Epithelial cell of prostate (primary cell): ENCODE results near the gene RPL7A.
"Not testable (repeated sequence)": the region's sequence is repeated elsewhere in the genome, so short reads cannot be mapped to it uniquely, and the experiment has no call there.

Experiments used
- DNase-seq: peaks from one replicate; pipeline ENCODE4 v3.0.0-alpha.2; 2011; ENCODE audit warnings: low read depth, low spot score
- H3K27ac ChIP-seq: fragments of 450-650 bp; 2 replicates; pipeline ENCODE4 v1.5.1; 2017; ENCODE audit warnings: mild to moderate bottlenecking

Gene RPL7A

GRCh38 chr9:133347985-133348717 is at the start of gene RPL7A, which contains the start of gene MED22:
RPL7A (plus strand) TSS chr9:133348218; CDS start chr9:133348244, 26 bp downstream.
MED22 (minus strand) TSS chr9:133348131; CDS start chr9:133346662, 1,469 bp downstream.
- peak within 1 kb of the TSS; percentile 93 for H3K27ac ChIP-seq
- DNase-seq = peak; percentile 83

- H3K27ac ChIP-seq, DNase-seq: not testable (repeated sequence)
These were observed 48.0 kb upstream of the RPL7A start for GRCh38 chr9:133299996-133300395.

GRCh38 chr9:133301253-133302230 is 46.5 kb upstream of the RPL7A start:
- no peak for DNase-seq
- H3K27ac ChIP-seq = no peak overlapping the region

GRCh38 chr9:133303266-133304157 is 44.5 kb upstream of the RPL7A start:
- H3K27ac ChIP-seq = no peak overlapping the region
- DNase-seq = no peak

- H3K27ac ChIP-seq = no peak overlapping the region
- DNase-seq = no peak
These were observed 43.9 kb upstream of the RPL7A start for GRCh38 chr9:133304158-133304470.

GRCh38 chr9:133304477-133305377 is 43.3 kb upstream of the RPL7A start:
- DNase-seq = no peak

GRCh38 chr9:133305731-133306130 is 42.3 kb upstream of the RPL7A start:
- no peak for DNase-seq
- H3K27ac ChIP-seq = no peak overlapping the region

More at GRCh38 chr9:133304477-133305377, 43.3 kb upstream of the RPL7A start:
- H3K27ac ChIP-seq = no peak overlapping the region

GRCh38 chr9:133306242-133307204 is 41.5 kb upstream of the RPL7A start:
- DNase-seq = no peak
- no peak overlapping the region for H3K27ac ChIP-seq

- no peak overlapping the region for H3K27ac ChIP-seq
- no peak for DNase-seq
These were observed 40.7 kb upstream of the RPL7A start for GRCh38 chr9:133307301-133307700.

- DNase-seq = no peak
- no peak overlapping the region for H3K27ac ChIP-seq
These were observed 38.4 kb upstream of the RPL7A start for GRCh38 chr9:133309608-133310007.

- H3K27ac ChIP-seq = no peak overlapping the region
- no peak for DNase-seq
These were observed 32.0 kb upstream of the RPL7A start for GRCh38 chr9:133315997-133316396.

GRCh38 chr9:133317551-133317950 is 30.5 kb upstream of the RPL7A start:
- not testable (repeated sequence) for H3K27ac ChIP-seq, DNase-seq

- no peak for DNase-seq
- no peak overlapping the region for H3K27ac ChIP-seq
These were observed 27.6 kb upstream of the RPL7A start for GRCh38 chr9:133320421-133320881.

GRCh38 chr9:133321411-133321935 is 26.5 kb upstream of the RPL7A start:
- H3K27ac ChIP-seq = no peak overlapping the region
- no peak for DNase-seq

- no peak overlapping the region for H3K27ac ChIP-seq
- DNase-seq = no peak
These were observed 25.3 kb upstream of the RPL7A start for GRCh38 chr9:133322701-133323100.

GRCh38 chr9:133323211-133323610 is 24.8 kb upstream of the RPL7A start:
- H3K27ac ChIP-seq = no peak overlapping the region
- DNase-seq = no peak

GRCh38 chr9:133323991-133324703 is 23.9 kb upstream of the RPL7A start:
- no peak for DNase-seq
- no peak overlapping the region for H3K27ac ChIP-seq
